H9 (cell line): ENCODE data around the gene TH. TPM values are rescaled to one million over a fixed set of nuclear protein-coding genes. Genes with fewer than 3 reads are reported as not detected.

ENCODE experiments used
- DNase-seq: peaks from one replicate; pipeline ENCODE4 v3.0.0-alpha.2; 2017
- H2AFZ ChIP-seq: one replicate; pipeline ENCODE4 v1.6.1; 2013; ENCODE audit warnings: mild to moderate bottlenecking, low read length, control low read depth, moderate library complexity
- H2AK5ac ChIP-seq: 2 replicates; pipeline ENCODE4 v1.6.1; 2013; ENCODE audit warnings: low read length, control low read depth, mixed read lengths; ENCODE audit not compliant: insufficient read length
- H2BK120ac ChIP-seq: one replicate; pipeline ENCODE4 v1.6.1; 2013; ENCODE audit warnings: low read depth, mild to moderate bottlenecking, low read length, control low read depth, inconsistent platforms; ENCODE audit not compliant: poor library complexity, severe bottlenecking
- H2BK12ac ChIP-seq: 2 replicates; pipeline ENCODE4 v1.6.1; 2013; ENCODE audit warnings: low read length, control low read depth, mixed read lengths, low read depth; ENCODE audit not compliant: insufficient read length
- H2BK15ac ChIP-seq: 2 replicates; pipeline ENCODE4 v1.6.1; 2013; ENCODE audit warnings: low read depth, low read length, control low read depth
- H2BK20ac ChIP-seq: one replicate; pipeline ENCODE4 v1.6.1; 2013; ENCODE audit warnings: low read depth, mild to moderate bottlenecking, low read length, control low read depth, inconsistent platforms; ENCODE audit not compliant: poor library complexity, severe bottlenecking
- H2BK5ac ChIP-seq: 2 replicates; pipeline ENCODE4 v1.6.1; 2013; ENCODE audit warnings: low read length, control low read depth, mixed read lengths; ENCODE audit not compliant: insufficient read length
- H3K14ac ChIP-seq: 2 replicates; pipeline ENCODE4 v1.6.1; 2013; ENCODE audit warnings: low read length, control low read depth; ENCODE audit not compliant: insufficient read depth
- H3K18ac ChIP-seq: 2 replicates; pipeline ENCODE4 v1.6.1; 2013; ENCODE audit warnings: low read depth, mild to moderate bottlenecking, mixed read lengths, low read length, control low read depth; ENCODE audit not compliant: insufficient read length
- H3K23ac ChIP-seq: 2 replicates; pipeline ENCODE4 v1.6.1; 2013; ENCODE audit warnings: low read length, control low read depth, mixed read lengths, low read depth; ENCODE audit not compliant: insufficient read length
- H3K23me2 ChIP-seq: 2 replicates; pipeline ENCODE4 v1.6.1; 2013; ENCODE audit warnings: low read depth, mild to moderate bottlenecking, mixed read lengths, low read length, control low read depth; ENCODE audit not compliant: insufficient read length, poor library complexity, severe bottlenecking
- H3K27ac ChIP-seq: 2 replicates; pipeline ENCODE4 v1.5.1; 2013; ENCODE audit warnings: low read length, control low read depth, mixed read lengths, low read depth; ENCODE audit not compliant: insufficient read length
- H3K27me3 ChIP-seq: 2 replicates; pipeline ENCODE4 v1.6.1; 2013; ENCODE audit warnings: low read length, control low read depth, inconsistent platforms; ENCODE audit not compliant: insufficient read depth
- H3K4ac ChIP-seq: 2 replicates; pipeline ENCODE4 v1.6.1; 2013; ENCODE audit warnings: low read depth, mild to moderate bottlenecking, control low read depth, inconsistent platforms, low read length, moderate library complexity
- H3K4me1 ChIP-seq: 2 replicates; pipeline ENCODE4 v1.6.1; 2013; ENCODE audit warnings: low read length, control low read depth, inconsistent platforms; ENCODE audit not compliant: insufficient read depth
- H3K4me2 ChIP-seq: 2 replicates; pipeline ENCODE4 v1.6.1; 2013; ENCODE audit warnings: low read length, control low read depth, mixed read lengths; ENCODE audit not compliant: insufficient read length, insufficient read depth
- H3K56ac ChIP-seq: 2 replicates; pipeline ENCODE4 v1.6.1; 2013; ENCODE audit warnings: low read depth, mild to moderate bottlenecking, mixed read lengths, low read length, control low read depth; ENCODE audit not compliant: insufficient read length
- H3K79me1 ChIP-seq: 2 replicates; pipeline ENCODE4 v1.6.1; 2013; ENCODE audit warnings: low read depth, mild to moderate bottlenecking, moderate library complexity, low read length, control low read depth, inconsistent platforms; ENCODE audit not compliant: insufficient read depth, poor library complexity, severe bottlenecking
- H3K79me2 ChIP-seq: 2 replicates; pipeline ENCODE4 v1.6.1; 2013; ENCODE audit warnings: low read length, control low read depth, inconsistent platforms; ENCODE audit not compliant: insufficient read depth
- H3K9ac ChIP-seq: 2 replicates; pipeline ENCODE4 v1.6.1; 2013; ENCODE audit warnings: low read length, control low read depth, mixed read lengths; ENCODE audit not compliant: insufficient read length; ENCODE audit errors: extremely low read depth
- H3K9me3 ChIP-seq: one replicate; pipeline ENCODE4 v1.6.1; 2013; ENCODE audit warnings: low read depth, low read length, inconsistent platforms; ENCODE audit not compliant: control insufficient read depth
- H3T11ph ChIP-seq: one replicate; pipeline ENCODE4 v1.6.1; 2013; ENCODE audit warnings: mild to moderate bottlenecking, low read length, control low read depth, inconsistent platforms
- H4K20me1 ChIP-seq: one replicate; pipeline ENCODE4 v1.6.1; 2013; ENCODE audit not compliant: control insufficient read depth, insufficient read length, insufficient read depth
- H4K5ac ChIP-seq: 2 replicates; pipeline ENCODE4 v1.6.1; 2013; ENCODE audit warnings: low read depth, mild to moderate bottlenecking, mixed read lengths, low read length, control low read depth; ENCODE audit not compliant: insufficient read length
- H4K8ac ChIP-seq: replicated peaks from 2 replicates; pipeline ENCODE4 v1.6.1; 2013; ENCODE audit warnings: low read length, control low read depth, mixed read lengths, low read depth; ENCODE audit not compliant: insufficient read length
- H4K91ac ChIP-seq: 2 replicates; pipeline ENCODE4 v1.6.1; 2013; ENCODE audit warnings: low read depth, mild to moderate bottlenecking, moderate library complexity, mixed read lengths, low read length, control low read depth; ENCODE audit not compliant: insufficient read length
- H3K27ac Mint-ChIP-seq, 3 experiments: 2 replicates in 2 of 3; 3 replicates in 1 of 3; pipeline ENCODE4 v1.8.0; 2020 to 2021; ENCODE audit warnings: mixed read lengths in 3 of 3, mild to moderate bottlenecking in 1 of 3, moderate library complexity in 1 of 3
- H3K27me3 Mint-ChIP-seq: 2 replicates; pipeline ENCODE4 v1.8.0; 2021; ENCODE audit warnings: low read depth, mild to moderate bottlenecking, moderate library complexity, mixed read lengths
- H3K36me3 Mint-ChIP-seq, 3 experiments: 2 replicates in 2 of 3; 3 replicates in 1 of 3; pipeline ENCODE4 v1.8.0; 2020 to 2021; ENCODE audit warnings: low read depth in 3 of 3, mixed read lengths in 3 of 3; ENCODE audit not compliant: insufficient read depth in 1 of 3
- H3K4me1 Mint-ChIP-seq, 2 experiments: 2 replicates each; pipeline ENCODE4 v1.8.0; 2020; ENCODE audit warnings: mixed read lengths in 2 of 2
- H3K4me3 Mint-ChIP-seq, 2 experiments: 2 replicates in 1 of 2; 3 replicates in 1 of 2; pipeline ENCODE4 v1.8.0; 2020 to 2021; ENCODE audit warnings: mild to moderate bottlenecking in 2 of 2, mixed read lengths in 2 of 2, moderate library complexity in 1 of 2
- H3K9me3 Mint-ChIP-seq, 2 experiments: 2 replicates in 1 of 2; 3 replicates in 1 of 2; pipeline ENCODE4 v1.8.0; 2020; ENCODE audit warnings: mild to moderate bottlenecking in 2 of 2, mixed read lengths in 2 of 2, moderate library complexity in 1 of 2
- WGBS: extraction: QIAGEN DNeasy Blood & Tissue Kit; methylation state at CpG from one replicate; pipeline ENCODE4 v1.1.7; 2013; ENCODE audit warnings: missing lambda C conversion rate, low lambda C conversion rate, mixed read lengths; ENCODE audit not compliant: insufficient read length; ENCODE audit errors: extremely low coverage; 5-methylcytosine and 5-hydroxymethylcytosine counted together
- total RNA-seq: library from RNA; stranded (reverse); gene quantifications from 2 replicates; pipeline ENCODE4 v1.2.1, GENCODE V29; 2021
- TF ChIP-seq, protein P1 (sequence below): fragments of 200-600 bp; sonication (generic); conservative IDR thresholded peaks from 3 replicates; pipeline ENCODE4 v1.8.0; 2021; ENCODE audit warnings: antibody characterized with exemption, mild to moderate bottlenecking

The TH gene
- total RNA-seq, 1 experiment from 2014 or later = not detected

DNA sequence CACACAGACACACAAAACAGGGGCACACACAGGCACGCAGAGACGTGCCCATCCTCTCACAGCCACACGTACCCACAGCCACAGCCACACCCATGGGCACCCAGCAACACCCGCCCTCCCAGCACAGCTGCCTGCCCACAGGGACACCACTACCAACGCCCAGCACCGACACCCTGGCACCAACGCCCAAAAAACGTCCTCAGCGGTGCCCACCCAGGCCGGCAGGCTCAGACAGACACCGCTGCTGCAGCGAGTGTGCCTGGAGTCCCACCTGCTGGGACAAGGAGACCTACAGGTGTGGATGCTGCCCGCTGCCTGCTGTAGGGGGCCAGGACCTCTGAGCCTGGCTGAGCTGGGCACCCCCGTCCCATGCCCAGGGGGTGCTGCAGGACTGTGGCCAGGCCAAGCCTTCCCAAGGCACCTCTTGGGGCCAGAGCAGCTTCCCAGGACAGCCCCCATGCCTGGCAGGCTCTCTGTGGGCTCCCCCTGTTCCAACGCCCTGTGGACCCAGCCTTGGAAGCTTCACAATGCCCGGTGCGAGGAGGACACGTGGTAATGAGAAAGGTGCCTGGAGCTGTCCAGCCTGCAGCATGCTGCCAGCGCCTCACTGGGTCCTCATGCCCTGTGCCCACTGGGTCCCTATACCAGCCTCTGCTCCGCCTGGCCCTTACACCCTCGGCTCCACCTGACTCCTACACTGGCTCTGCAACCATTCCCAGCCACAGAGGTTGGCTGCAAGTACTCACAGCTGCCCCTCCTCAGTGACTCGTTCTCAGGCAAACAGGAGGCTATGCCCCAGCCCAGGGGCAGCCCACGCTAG, 45.8 kb upstream of the TH start:
- Histone ChIP-seq H3T11ph (no peak overlapping the region), H2BK5ac (no peak overlapping the region), H3K4ac (no peak overlapping the region), H3K27me3 (peaks cover 1% of the 10 kb centered on the region; the same call in 1 of the 2 replicates), H4K91ac (no peak overlapping the region), H3K14ac (no peak overlapping the region), H3K23ac (no peak overlapping the region), H3K9ac (no peak overlapping the region), H3K27ac (no peak overlapping the region), H2AFZ (no peak overlapping the region), H2BK12ac (no peak overlapping the region), H3K79me2 (no peaks in the 10 kb centered on the region), H3K4me1 (peaks cover 3% of the 10 kb centered on the region; the same call in 1 of the 2 replicates), H2BK120ac (no peak overlapping the region), H3K4me2 (no peak overlapping the region), H2BK15ac (no peak overlapping the region), H2BK20ac (no peak overlapping the region), H4K8ac (no peak overlapping the region), H2AK5ac (no peak overlapping the region), H3K56ac (no peak overlapping the region), H4K5ac (no peak overlapping the region), H3K23me2 (no peaks in the 10 kb centered on the region), H3K79me1 (no peaks in the 10 kb centered on the region), H3K9me3 (no peaks in the 10 kb centered on the region), H4K20me1 (no peaks in the 10 kb centered on the region), H3K18ac (no peak overlapping the region)
- Mint-ChIP-seq H3K36me3 (no peaks in the 10 kb centered on the region), H3K4me3 (no peak overlapping the region), H3K4me1 (peaks cover 19 to 22% of the 10 kb centered on the region in 2 experiments), H3K27ac (0 out of 7 replicates have a peak overlapping the region, but pooled peaks of 1 of the 3 experiments have one; percentile 23), H3K9me3 (no peaks in the 10 kb centered on the region; a peak in 1 of 5 replicates), H3K27me3 (peaks cover 73% of the 10 kb centered on the region)
- peak; percentile 23 for DNase-seq
- TF ChIP-seq, protein P1, sequence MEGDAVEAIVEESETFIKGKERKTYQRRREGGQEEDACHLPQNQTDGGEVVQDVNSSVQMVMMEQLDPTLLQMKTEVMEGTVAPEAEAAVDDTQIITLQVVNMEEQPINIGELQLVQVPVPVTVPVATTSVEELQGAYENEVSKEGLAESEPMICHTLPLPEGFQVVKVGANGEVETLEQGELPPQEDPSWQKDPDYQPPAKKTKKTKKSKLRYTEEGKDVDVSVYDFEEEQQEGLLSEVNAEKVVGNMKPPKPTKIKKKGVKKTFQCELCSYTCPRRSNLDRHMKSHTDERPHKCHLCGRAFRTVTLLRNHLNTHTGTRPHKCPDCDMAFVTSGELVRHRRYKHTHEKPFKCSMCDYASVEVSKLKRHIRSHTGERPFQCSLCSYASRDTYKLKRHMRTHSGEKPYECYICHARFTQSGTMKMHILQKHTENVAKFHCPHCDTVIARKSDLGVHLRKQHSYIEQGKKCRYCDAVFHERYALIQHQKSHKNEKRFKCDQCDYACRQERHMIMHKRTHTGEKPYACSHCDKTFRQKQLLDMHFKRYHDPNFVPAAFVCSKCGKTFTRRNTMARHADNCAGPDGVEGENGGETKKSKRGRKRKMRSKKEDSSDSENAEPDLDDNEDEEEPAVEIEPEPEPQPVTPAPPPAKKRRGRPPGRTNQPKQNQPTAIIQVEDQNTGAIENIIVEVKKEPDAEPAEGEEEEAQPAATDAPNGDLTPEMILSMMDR = no peak
- no CpG with 5 or more reads among the region's 23 CpGs for WGBS
